C4-2B (cell line): Measurements from ENCODE around the gene MOB2.

Source experiments
- ZFX ChIP-seq: fragments of 450-650 bp; IDR thresholded peaks from 2 replicates; pipeline ENCODE4 v1.6.1; 2017
- TF ChIP-seq, protein P1 (sequence below): fragments of 450-650 bp; conservative IDR thresholded peaks from 2 replicates; pipeline ENCODE4 v1.5.1; 2017; ENCODE audit warnings: mild to moderate bottlenecking

DNA sequence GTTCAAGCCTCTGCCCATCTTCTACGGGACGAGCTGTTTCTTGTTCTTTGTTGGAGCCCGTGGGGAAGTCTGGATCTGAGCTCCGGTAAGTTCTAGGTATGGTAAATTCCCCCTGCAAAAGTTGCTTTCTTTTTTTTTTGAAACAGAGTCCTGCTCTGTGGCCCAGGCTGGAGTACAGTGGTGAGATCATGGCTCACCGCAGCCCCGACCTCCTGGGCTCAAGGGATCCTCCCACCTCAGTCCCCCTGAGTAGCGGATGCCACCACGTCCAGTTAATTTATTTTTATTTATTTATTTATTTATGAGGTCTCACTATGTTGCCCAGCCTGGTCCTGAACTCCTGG, 35.5 kb upstream of the MOB2 start:
- TF ChIP-seq, protein P1, sequence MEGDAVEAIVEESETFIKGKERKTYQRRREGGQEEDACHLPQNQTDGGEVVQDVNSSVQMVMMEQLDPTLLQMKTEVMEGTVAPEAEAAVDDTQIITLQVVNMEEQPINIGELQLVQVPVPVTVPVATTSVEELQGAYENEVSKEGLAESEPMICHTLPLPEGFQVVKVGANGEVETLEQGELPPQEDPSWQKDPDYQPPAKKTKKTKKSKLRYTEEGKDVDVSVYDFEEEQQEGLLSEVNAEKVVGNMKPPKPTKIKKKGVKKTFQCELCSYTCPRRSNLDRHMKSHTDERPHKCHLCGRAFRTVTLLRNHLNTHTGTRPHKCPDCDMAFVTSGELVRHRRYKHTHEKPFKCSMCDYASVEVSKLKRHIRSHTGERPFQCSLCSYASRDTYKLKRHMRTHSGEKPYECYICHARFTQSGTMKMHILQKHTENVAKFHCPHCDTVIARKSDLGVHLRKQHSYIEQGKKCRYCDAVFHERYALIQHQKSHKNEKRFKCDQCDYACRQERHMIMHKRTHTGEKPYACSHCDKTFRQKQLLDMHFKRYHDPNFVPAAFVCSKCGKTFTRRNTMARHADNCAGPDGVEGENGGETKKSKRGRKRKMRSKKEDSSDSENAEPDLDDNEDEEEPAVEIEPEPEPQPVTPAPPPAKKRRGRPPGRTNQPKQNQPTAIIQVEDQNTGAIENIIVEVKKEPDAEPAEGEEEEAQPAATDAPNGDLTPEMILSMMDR, result no peak
- TF ChIP-seq ZFX, result no peak
